HepG2 (cell line): ENCODE data around the gene COX5B. TPM values are rescaled to one million over a fixed set of nuclear protein-coding genes. Genes with fewer than 3 reads are reported as not detected.
A peak's percentile ranks its signal among the peaks of the same experiment; 100 is the strongest.

ENCODE experiments used
- ATF1 ChIP-seq: IDR thresholded peaks from 2 replicates; pipeline ENCODE4 v1.6.1; 2016; ENCODE audit warnings: mild to moderate bottlenecking, control low read depth
- HDAC6 ChIP-seq: fragments of 200-600 bp; sonication (generic); IDR thresholded peaks from 2 replicates; pipeline ENCODE4 v1.7.0; 2017; ENCODE audit warnings: mild to moderate bottlenecking, antibody characterized with exemption, low read length, low read depth
- KDM4B ChIP-seq: sonication (generic); formaldehyde crosslinking; IDR thresholded peaks from 2 replicates; pipeline ENCODE4 v1.4.0; 2020; ENCODE audit warnings: missing genetic modification reagents
- MEIS1 ChIP-seq: sonication (generic); formaldehyde crosslinking; IDR thresholded peaks from 2 replicates; pipeline ENCODE4 v1.9.0; 2021; ENCODE audit warnings: mild to moderate bottlenecking, missing genetic modification reagents, moderate library complexity, borderline replicate concordance
- NFE2L1 ChIP-seq: sonication (generic); formaldehyde crosslinking; IDR thresholded peaks from 2 replicates; pipeline ENCODE4 v1.4.0; 2020; ENCODE audit warnings: missing genetic modification reagents, mild to moderate bottlenecking, borderline replicate concordance
- NPAS2 ChIP-seq: sonication (generic); formaldehyde crosslinking; IDR thresholded peaks from 2 replicates; pipeline ENCODE4 v1.8.0; 2022; ENCODE audit warnings: mild to moderate bottlenecking, missing genetic modification reagents, borderline replicate concordance
- RFX5 ChIP-seq: IDR thresholded peaks from 2 replicates; pipeline ENCODE4 v1.6.1; 2011; ENCODE audit warnings: low read depth, low read length, improper control_type of control experiment
- SMAD9 ChIP-seq: sonication (generic); formaldehyde crosslinking; IDR thresholded peaks from 2 replicates; pipeline ENCODE4 v1.5.1; 2020; ENCODE audit warnings: mild to moderate bottlenecking, missing genetic modification reagents
- TBL1XR1 ChIP-seq: fragments of 150-350 bp; IDR thresholded peaks from 2 replicates; pipeline ENCODE4 v1.6.1; 2014; ENCODE audit warnings: borderline replicate concordance, low read length; ENCODE audit not compliant: partially characterized antibody
- ZFP37 ChIP-seq: sonication (generic); formaldehyde crosslinking; IDR thresholded peaks from 2 replicates; pipeline ENCODE4 v1.4.0; 2020; ENCODE audit warnings: missing genetic modification reagents, borderline replicate concordance
- ZNF44 ChIP-seq: sonication (generic); formaldehyde crosslinking; IDR thresholded peaks from 2 replicates; pipeline ENCODE4 v1.5.1; 2020; ENCODE audit warnings: mild to moderate bottlenecking, missing genetic modification reagents
- ZNF672 ChIP-seq: sonication (generic); formaldehyde crosslinking; IDR thresholded peaks from 2 replicates; pipeline ENCODE4 v1.8.1; 2022; ENCODE audit warnings: missing genetic modification reagents
- polyA plus RNA-seq, 8 experiments: library from polyadenylated mRNA; depleted of rRNA in 3 of 8; stranded (reverse) in 7 of 8; unstranded in 1 of 8; fragments of >200 nt; fragmentation: Illumina TruSeq in 4 of 8; extraction: Trizol in 4 of 8; gene quantifications; 2 replicates each; pipeline versions ENCODE4 v1.2.1 to v1.2.3, GENCODE V29; 2011 to 2016; ENCODE audit warnings: low read depth in 4 of 8, missing spikeins in 1 of 8, mixed read lengths in 1 of 8; ENCODE audit not compliant: insufficient read depth in 1 of 8
- total RNA-seq, 5 experiments: library from RNA; depleted of rRNA; stranded (reverse); fragments of >200 nt; fragmentation: Illumina TruSeq; extraction: Trizol; gene quantifications; 2 replicates each; pipeline ENCODE4 v1.2.3, GENCODE V29; 2016; ENCODE audit warnings: low read depth in 1 of 5
- TF ChIP-seq, protein P1 (sequence below): sonication (generic); formaldehyde crosslinking; IDR thresholded peaks from 2 replicates; pipeline ENCODE4 v1.4.0; 2020; ENCODE audit warnings: missing genetic modification reagents
- TF ChIP-seq, protein P2 (sequence below): sonication (generic); formaldehyde crosslinking; IDR thresholded peaks from 2 replicates; pipeline ENCODE4 v1.4.0; 2020; ENCODE audit warnings: missing genetic modification reagents, borderline replicate concordance
- TF ChIP-seq, protein P3 (sequence below): sonication (generic); formaldehyde crosslinking; IDR thresholded peaks from 2 replicates; pipeline ENCODE4 v1.4.0; 2020; ENCODE audit warnings: mild to moderate bottlenecking, missing genetic modification reagents, borderline replicate concordance
- TF ChIP-seq, protein P4 (sequence below): sonication (generic); formaldehyde crosslinking; IDR thresholded peaks from 2 replicates; pipeline ENCODE4 v1.8.1; 2023; ENCODE audit warnings: missing genetic modification reagents, inconsistent platforms, borderline replicate concordance

Gene COX5B
- total and polyA plus RNA-seq, 2 of the 13 experiments (the other 11 are each of a cell fraction or from before 2014, with no cell fraction given), result 453 to 536 TPM

DNA sequence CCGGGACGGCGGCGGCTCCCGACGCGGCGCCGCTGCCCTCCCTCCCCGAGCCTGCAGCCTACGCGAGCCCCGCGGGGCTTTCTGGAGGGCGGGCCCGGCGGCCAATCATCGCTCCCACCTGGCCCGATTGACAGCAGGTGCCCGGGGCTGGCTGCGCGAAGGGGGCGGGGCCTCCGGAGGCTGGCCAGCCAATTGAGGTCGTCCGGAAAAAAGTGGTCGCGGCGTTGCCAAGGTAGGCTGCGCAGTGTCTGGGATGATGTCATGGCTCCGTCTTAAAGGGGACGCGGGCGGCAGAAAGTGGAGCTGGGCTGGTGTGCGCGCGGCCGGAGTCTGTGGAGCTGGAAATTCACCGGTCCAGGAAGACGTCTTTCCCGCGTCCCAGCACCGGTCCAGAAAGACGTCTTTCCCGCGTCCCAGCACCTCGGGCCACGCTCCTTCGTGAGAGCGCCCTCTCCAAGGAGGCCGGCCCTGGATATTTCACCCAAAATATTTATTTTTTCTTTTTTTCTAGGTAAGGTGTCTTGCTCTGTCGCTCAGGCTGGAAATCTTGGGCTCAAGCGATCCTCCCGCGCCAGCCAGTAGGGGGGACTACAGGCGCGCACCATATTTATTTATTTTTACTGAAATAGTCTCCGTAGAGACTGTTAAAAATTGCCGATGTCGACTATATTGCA lies 18.2 kb downstream of the COX5B start, which contains the start of gene ACTR1B (continued):
- TF ChIP-seq RFX5 (peak; percentile 98), KDM4B (peak; percentile 88), HDAC6 (no peak), ATF1 (CRISPR knock-in tag) (peak; percentile 78), MEIS1 (CRISPR knock-in tag) (peak; percentile 83; the same call in 1 of the 2 replicates), NFE2L1 (CRISPR knock-in tag) (no peak), ZNF672 (CRISPR knock-in tag) (no peak), TBL1XR1 (no peak), SMAD9 (CRISPR knock-in tag) (no peak), ZNF44 (no peak), ZFP37 (CRISPR knock-in tag) (no peak), NPAS2 (CRISPR knock-in tag) (no peak)
- TF ChIP-seq, protein P1, sequence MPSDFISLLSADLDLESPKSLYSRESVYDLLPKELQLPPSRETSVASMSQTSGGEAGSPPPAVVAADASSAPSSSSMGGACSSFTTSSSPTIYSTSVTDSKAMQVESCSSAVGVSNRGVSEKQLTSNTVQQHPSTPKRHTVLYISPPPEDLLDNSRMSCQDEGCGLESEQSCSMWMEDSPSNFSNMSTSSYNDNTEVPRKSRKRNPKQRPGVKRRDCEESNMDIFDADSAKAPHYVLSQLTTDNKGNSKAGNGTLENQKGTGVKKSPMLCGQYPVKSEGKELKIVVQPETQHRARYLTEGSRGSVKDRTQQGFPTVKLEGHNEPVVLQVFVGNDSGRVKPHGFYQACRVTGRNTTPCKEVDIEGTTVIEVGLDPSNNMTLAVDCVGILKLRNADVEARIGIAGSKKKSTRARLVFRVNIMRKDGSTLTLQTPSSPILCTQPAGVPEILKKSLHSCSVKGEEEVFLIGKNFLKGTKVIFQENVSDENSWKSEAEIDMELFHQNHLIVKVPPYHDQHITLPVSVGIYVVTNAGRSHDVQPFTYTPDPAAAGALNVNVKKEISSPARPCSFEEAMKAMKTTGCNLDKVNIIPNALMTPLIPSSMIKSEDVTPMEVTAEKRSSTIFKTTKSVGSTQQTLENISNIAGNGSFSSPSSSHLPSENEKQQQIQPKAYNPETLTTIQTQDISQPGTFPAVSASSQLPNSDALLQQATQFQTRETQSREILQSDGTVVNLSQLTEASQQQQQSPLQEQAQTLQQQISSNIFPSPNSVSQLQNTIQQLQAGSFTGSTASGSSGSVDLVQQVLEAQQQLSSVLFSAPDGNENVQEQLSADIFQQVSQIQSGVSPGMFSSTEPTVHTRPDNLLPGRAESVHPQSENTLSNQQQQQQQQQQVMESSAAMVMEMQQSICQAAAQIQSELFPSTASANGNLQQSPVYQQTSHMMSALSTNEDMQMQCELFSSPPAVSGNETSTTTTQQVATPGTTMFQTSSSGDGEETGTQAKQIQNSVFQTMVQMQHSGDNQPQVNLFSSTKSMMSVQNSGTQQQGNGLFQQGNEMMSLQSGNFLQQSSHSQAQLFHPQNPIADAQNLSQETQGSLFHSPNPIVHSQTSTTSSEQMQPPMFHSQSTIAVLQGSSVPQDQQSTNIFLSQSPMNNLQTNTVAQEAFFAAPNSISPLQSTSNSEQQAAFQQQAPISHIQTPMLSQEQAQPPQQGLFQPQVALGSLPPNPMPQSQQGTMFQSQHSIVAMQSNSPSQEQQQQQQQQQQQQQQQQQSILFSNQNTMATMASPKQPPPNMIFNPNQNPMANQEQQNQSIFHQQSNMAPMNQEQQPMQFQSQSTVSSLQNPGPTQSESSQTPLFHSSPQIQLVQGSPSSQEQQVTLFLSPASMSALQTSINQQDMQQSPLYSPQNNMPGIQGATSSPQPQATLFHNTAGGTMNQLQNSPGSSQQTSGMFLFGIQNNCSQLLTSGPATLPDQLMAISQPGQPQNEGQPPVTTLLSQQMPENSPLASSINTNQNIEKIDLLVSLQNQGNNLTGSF (CRISPR knock-in tag), result no peak; the same call in 1 of the 2 replicates
- TF ChIP-seq, protein P2, sequence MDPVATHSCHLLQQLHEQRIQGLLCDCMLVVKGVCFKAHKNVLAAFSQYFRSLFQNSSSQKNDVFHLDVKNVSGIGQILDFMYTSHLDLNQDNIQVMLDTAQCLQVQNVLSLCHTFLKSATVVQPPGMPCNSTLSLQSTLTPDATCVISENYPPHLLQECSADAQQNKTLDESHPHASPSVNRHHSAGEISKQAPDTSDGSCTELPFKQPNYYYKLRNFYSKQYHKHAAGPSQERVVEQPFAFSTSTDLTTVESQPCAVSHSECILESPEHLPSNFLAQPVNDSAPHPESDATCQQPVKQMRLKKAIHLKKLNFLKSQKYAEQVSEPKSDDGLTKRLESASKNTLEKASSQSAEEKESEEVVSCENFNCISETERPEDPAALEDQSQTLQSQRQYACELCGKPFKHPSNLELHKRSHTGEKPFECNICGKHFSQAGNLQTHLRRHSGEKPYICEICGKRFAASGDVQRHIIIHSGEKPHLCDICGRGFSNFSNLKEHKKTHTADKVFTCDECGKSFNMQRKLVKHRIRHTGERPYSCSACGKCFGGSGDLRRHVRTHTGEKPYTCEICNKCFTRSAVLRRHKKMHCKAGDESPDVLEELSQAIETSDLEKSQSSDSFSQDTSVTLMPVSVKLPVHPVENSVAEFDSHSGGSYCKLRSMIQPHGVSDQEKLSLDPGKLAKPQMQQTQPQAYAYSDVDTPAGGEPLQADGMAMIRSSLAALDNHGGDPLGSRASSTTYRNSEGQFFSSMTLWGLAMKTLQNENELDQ (CRISPR knock-in tag), result no peak
- TF ChIP-seq, protein P3, sequence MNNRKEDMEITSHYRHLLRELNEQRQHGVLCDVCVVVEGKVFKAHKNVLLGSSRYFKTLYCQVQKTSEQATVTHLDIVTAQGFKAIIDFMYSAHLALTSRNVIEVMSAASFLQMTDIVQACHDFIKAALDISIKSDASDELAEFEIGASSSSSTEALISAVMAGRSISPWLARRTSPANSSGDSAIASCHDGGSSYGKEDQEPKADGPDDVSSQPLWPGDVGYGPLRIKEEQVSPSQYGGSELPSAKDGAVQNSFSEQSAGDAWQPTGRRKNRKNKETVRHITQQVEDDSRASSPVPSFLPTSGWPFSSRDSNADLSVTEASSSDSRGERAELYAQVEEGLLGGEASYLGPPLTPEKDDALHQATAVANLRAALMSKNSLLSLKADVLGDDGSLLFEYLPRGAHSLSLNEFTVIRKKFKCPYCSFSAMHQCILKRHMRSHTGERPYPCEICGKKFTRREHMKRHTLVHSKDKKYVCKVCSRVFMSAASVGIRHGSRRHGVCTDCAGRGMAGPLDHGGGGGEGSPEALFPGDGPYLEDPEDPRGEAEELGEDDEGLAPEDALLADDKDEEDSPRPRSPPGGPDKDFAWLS (CRISPR knock-in tag), result no peak
- TF ChIP-seq, protein P4, sequence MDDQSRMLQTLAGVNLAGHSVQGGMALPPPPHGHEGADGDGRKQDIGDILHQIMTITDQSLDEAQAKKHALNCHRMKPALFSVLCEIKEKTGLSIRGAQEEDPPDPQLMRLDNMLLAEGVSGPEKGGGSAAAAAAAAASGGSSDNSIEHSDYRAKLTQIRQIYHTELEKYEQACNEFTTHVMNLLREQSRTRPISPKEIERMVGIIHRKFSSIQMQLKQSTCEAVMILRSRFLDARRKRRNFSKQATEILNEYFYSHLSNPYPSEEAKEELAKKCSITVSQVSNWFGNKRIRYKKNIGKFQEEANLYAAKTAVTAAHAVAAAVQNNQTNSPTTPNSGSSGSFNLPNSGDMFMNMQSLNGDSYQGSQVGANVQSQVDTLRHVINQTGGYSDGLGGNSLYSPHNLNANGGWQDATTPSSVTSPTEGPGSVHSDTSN (CRISPR knock-in tag), result peak; percentile 53; the same call in 1 of the 2 replicates
